Neuron (in vitro differentiated cells): ENCODE measurements around the gene SURF1.

Source experiments
- H2AFZ ChIP-seq: one replicate; pipeline ENCODE4 v1.6.1; 2013; ENCODE audit warnings: low read depth, mild to moderate bottlenecking, inconsistent platforms, low read length, moderate library complexity
- H3K27me3 ChIP-seq: one replicate; pipeline ENCODE4 v1.6.1; 2013; ENCODE audit warnings: low read length; ENCODE audit not compliant: insufficient read depth
- H3K36me3 ChIP-seq: one replicate; pipeline ENCODE4 v1.6.1; 2013; ENCODE audit warnings: low read length; ENCODE audit not compliant: insufficient read depth
- H3K4me1 ChIP-seq: one replicate; pipeline ENCODE4 v1.6.1; 2013; ENCODE audit warnings: low read length; ENCODE audit not compliant: insufficient read depth
- H3K4me3 ChIP-seq: 2 replicates; pipeline ENCODE4 v1.5.1; 2013; ENCODE audit warnings: mild to moderate bottlenecking, low read length, moderate library complexity
- H3K9me3 ChIP-seq: one replicate; pipeline ENCODE4 v1.6.1; 2013; ENCODE audit warnings: low read length

SURF1 gene

GRCh38 chr9:133351908-133352634, 4.2 kb downstream of the SURF1 start:
- peaks cover 16% of the 10 kb centered on the region for H3K4me1 ChIP-seq
- H3K4me3 ChIP-seq, result no peak overlapping the region
- H2AFZ ChIP-seq, result no peak overlapping the region
- no peaks in the 10 kb centered on the region for H3K27me3 ChIP-seq
- peaks cover 48% of the 10 kb centered on the region for H3K36me3 ChIP-seq
- H3K9me3 ChIP-seq, result no peaks in the 10 kb centered on the region

GRCh38 chr9:133351526-133351907, 4.8 kb downstream of the SURF1 start:
- Histone ChIP-seq H2AFZ (no peak overlapping the region), H3K27me3 (no peaks in the 10 kb centered on the region), H3K4me3 (no peak overlapping the region), H3K9me3 (no peaks in the 10 kb centered on the region), H3K4me1 (peaks cover 19% of the 10 kb centered on the region), H3K36me3 (peaks cover 48% of the 10 kb centered on the region)

- peaks cover 23% of the 10 kb centered on the region for H3K4me1 ChIP-seq
- H3K36me3 ChIP-seq, result peaks cover 57% of the 10 kb centered on the region
- H2AFZ ChIP-seq, result no peak overlapping the region
- H3K4me3 ChIP-seq, result peak overlapping the region; percentile 5
- no peaks in the 10 kb centered on the region for H3K9me3 ChIP-seq
- H3K27me3 ChIP-seq, result no peaks in the 10 kb centered on the region
Observed at GRCh38 chr9:133349965-133350616, 6.2 kb downstream of the SURF1 start.

- Histone ChIP-seq H3K9me3 (no peaks in the 10 kb centered on the region), H3K27me3 (no peaks in the 10 kb centered on the region), H3K36me3 (peaks cover 68% of the 10 kb centered on the region), H3K4me3 (peak overlapping the region; percentile 76), H2AFZ (no peak overlapping the region), H3K4me1 (peaks cover 21% of the 10 kb centered on the region)
Observed at GRCh38 chr9:133348718-133349573, 7.3 kb downstream of the SURF1 start.

GRCh38 chr9:133347985-133348717, 8.1 kb downstream of the SURF1 start, which contains the start of the genes MED22 and RPL7A:
MED22 (minus strand) TSS chr9:133348131; CDS start chr9:133346662, 1,469 bp downstream.
RPL7A (plus strand) TSS chr9:133348218; CDS start chr9:133348244, 26 bp downstream.
- no peak within 1 kb of the TSS for H2AFZ ChIP-seq
- peak within 1 kb of the TSS; percentile 76 for H3K4me3 ChIP-seq
- peaks cover 68% of the 10 kb centered on the region for H3K36me3 ChIP-seq
- H3K27me3 ChIP-seq, result no peaks in the 10 kb centered on the region
- H3K9me3 ChIP-seq, result no peaks in the 10 kb centered on the region
- peaks cover 21% of the 10 kb centered on the region for H3K4me1 ChIP-seq

- Histone ChIP-seq H3K27me3 (no peaks in the 10 kb centered on the region), H3K4me1 (peaks cover 21% of the 10 kb centered on the region), H3K36me3 (peaks cover 69% of the 10 kb centered on the region), H2AFZ (no peak overlapping the region), H3K9me3 (no peaks in the 10 kb centered on the region), H3K4me3 (peak overlapping the region; percentile 76)
Observed at GRCh38 chr9:133347515-133347984, 8.7 kb downstream of the SURF1 start.

- Histone ChIP-seq H3K4me1 (peaks cover 21% of the 10 kb centered on the region), H3K27me3 (no peaks in the 10 kb centered on the region), H3K4me3 (peak overlapping the region; percentile 76), H2AFZ (no peak overlapping the region), H3K9me3 (no peaks in the 10 kb centered on the region), H3K36me3 (peaks cover 69% of the 10 kb centered on the region)
Observed at GRCh38 chr9:133346021-133346785, 10.1 kb downstream of the SURF1 start.

- Histone ChIP-seq H3K36me3 (peaks cover 69% of the 10 kb centered on the region), H3K27me3 (no peaks in the 10 kb centered on the region), H3K4me3 (no peak overlapping the region), H3K4me1 (peaks cover 21% of the 10 kb centered on the region), H3K9me3 (no peaks in the 10 kb centered on the region), H2AFZ (no peak overlapping the region)
Observed at GRCh38 chr9:133345596-133345995, 10.7 kb downstream of the SURF1 start.

GRCh38 chr9:133344979-133345378, 11.3 kb downstream of the SURF1 start:
- Histone ChIP-seq H3K4me3 (no peak overlapping the region), H3K4me1 (peaks cover 21% of the 10 kb centered on the region), H3K9me3 (no peaks in the 10 kb centered on the region), H3K36me3 (peaks cover 69% of the 10 kb centered on the region), H2AFZ (no peak overlapping the region), H3K27me3 (no peaks in the 10 kb centered on the region)

- H2AFZ ChIP-seq, result no peak overlapping the region
- H3K36me3 ChIP-seq, result peaks cover 67% of the 10 kb centered on the region
- no peaks in the 10 kb centered on the region for H3K9me3 ChIP-seq
- no peaks in the 10 kb centered on the region for H3K27me3 ChIP-seq
- H3K4me1 ChIP-seq, result peaks cover 14% of the 10 kb centered on the region
- H3K4me3 ChIP-seq, result no peak overlapping the region
Observed at GRCh38 chr9:133344071-133344470, 12.2 kb downstream of the SURF1 start.

GRCh38 chr9:133342570-133342969, 13.7 kb downstream of the SURF1 start:
- H2AFZ ChIP-seq, result no peak overlapping the region
- no peaks in the 10 kb centered on the region for H3K9me3 ChIP-seq
- H3K27me3 ChIP-seq, result no peaks in the 10 kb centered on the region
- no peak overlapping the region for H3K4me3 ChIP-seq
- H3K4me1 ChIP-seq, result peaks cover 10% of the 10 kb centered on the region
- H3K36me3 ChIP-seq, result peaks cover 67% of the 10 kb centered on the region

GRCh38 chr9:133342069-133342406, 14.2 kb downstream of the SURF1 start:
- peaks cover 10% of the 10 kb centered on the region for H3K4me1 ChIP-seq
- H3K27me3 ChIP-seq, result no peaks in the 10 kb centered on the region
- peaks cover 67% of the 10 kb centered on the region for H3K36me3 ChIP-seq
- no peak overlapping the region for H3K4me3 ChIP-seq
- no peak overlapping the region for H2AFZ ChIP-seq
- H3K9me3 ChIP-seq, result no peaks in the 10 kb centered on the region
